Thyroid gland (tissue), 4 donors: ENCODE measurements around the gene PRICKLE4.

Experiments used
- CTCF ChIP-seq, 6 experiments: fragments of 200-600 bp in 3 of 6; fragments of 450-650 bp in 3 of 6; sonication (generic) in 3 of 6; IDR thresholded peaks; one replicate each; pipeline ENCODE4 v1.5.1; 2016 to 2019; ENCODE audit warnings: antibody characterized with exemption in 6 of 6, mild to moderate bottlenecking in 2 of 6, inconsistent platforms in 1 of 6, moderate library complexity in 1 of 6
- POLR2A ChIP-seq, 2 donors: fragments of 450-650 bp; IDR thresholded peaks; one replicate each; pipeline ENCODE4 v1.6.1; 2017; ENCODE audit warnings: antibody characterized with exemption in 2 of 2, mild to moderate bottlenecking in 2 of 2, moderate library complexity in 1 of 2

- TF ChIP-seq POLR2A (IDR thresholded peaks at IDR 0.05) (no peak), CTCF (IDR thresholded peaks at IDR 0.05) (no peak)
Observed at GRCh38 chr6:41826343-41827022, 45.9 kb downstream of the PRICKLE4 start.
